Stomach smooth muscle (tissue), 2 donors: Measurements from ENCODE around the gene IGSF22.
A peak's percentile ranks its signal among the peaks of the same experiment; 100 is the strongest.

ENCODE experiments used
- H3K27ac ChIP-seq: one replicate; pipeline ENCODE4 v1.7.0; 2013; ENCODE audit warnings: mild to moderate bottlenecking, low read length, inconsistent platforms
- H3K27me3 ChIP-seq, 2 donors: one replicate each; pipeline ENCODE4 v1.7.0; 2013; ENCODE audit warnings: low read length in 2 of 2; ENCODE audit not compliant: insufficient read depth in 2 of 2, control insufficient read depth in 1 of 2
- H3K36me3 ChIP-seq, 2 donors: one replicate each; pipeline ENCODE4 v1.7.0; 2013; ENCODE audit warnings: low read length in 2 of 2; ENCODE audit not compliant: control insufficient read depth in 2 of 2, insufficient read depth in 2 of 2
- H3K4me1 ChIP-seq: one replicate; pipeline ENCODE4 v1.7.0; 2013; ENCODE audit warnings: low read length; ENCODE audit not compliant: control insufficient read depth, insufficient read depth
- H3K4me3 ChIP-seq, 2 donors: one replicate each; pipeline ENCODE4 v1.7.0; 2013; ENCODE audit warnings: low read length in 2 of 2
- H3K9ac ChIP-seq, 2 donors: one replicate each; pipeline ENCODE4 v1.7.0; 2013; ENCODE audit warnings: low read length in 2 of 2, mild to moderate bottlenecking in 1 of 2
- H3K9me3 ChIP-seq, 2 donors: one replicate each; pipeline ENCODE4 v1.7.0; 2013; ENCODE audit warnings: low read length in 2 of 2; ENCODE audit not compliant: control insufficient read depth in 2 of 2
- donor health status: healthy.
- donor health status: Pancreatic carcinoma.

The IGSF22 gene

GRCh38 chr11:18713646-18714442 is 12.1 kb downstream of the IGSF22 start:
- Histone ChIP-seq H3K36me3 (no peaks in the 10 kb centered on the region), H3K4me3 (no peak overlapping the region), H3K9ac (no peak overlapping the region), H3K4me1 (no peaks in the 10 kb centered on the region), H3K9me3 (no peaks in the 10 kb centered on the region), H3K27ac (no peak overlapping the region), H3K27me3 (no peaks in the 10 kb centered on the region)

- Histone ChIP-seq H3K4me3 (no peak overlapping the region), H3K9me3 (no peaks in the 10 kb centered on the region), H3K27me3 (no peaks in the 10 kb centered on the region), H3K27ac (no peak overlapping the region), H3K9ac (no peak overlapping the region), H3K4me1 (peaks cover 11% of the 10 kb centered on the region), H3K36me3 (no peaks in the 10 kb centered on the region)
Measured at GRCh38 chr11:18710545-18710944, 15.4 kb downstream of the IGSF22 start.

- Histone ChIP-seq H3K36me3 (no peaks in the 10 kb centered on the region), H3K4me3 (no peak overlapping the region)
Measured at GRCh38 chr11:18709414-18709813, 16.6 kb downstream of the IGSF22 start.

GRCh38 chr11:18707811-18708340 is 18.1 kb downstream of the IGSF22 start:
- Histone ChIP-seq H3K9ac (no peak overlapping the region), H3K4me1 (peaks cover 16% of the 10 kb centered on the region), H3K27ac (no peak overlapping the region), H3K36me3 (peaks cover 0 to 1% of the 10 kb centered on the region in 2 donors), H3K4me3 (no peak overlapping the region), H3K27me3 (no peaks in the 10 kb centered on the region), H3K9me3 (no peaks in the 10 kb centered on the region)

More at GRCh38 chr11:18709414-18709813, 16.6 kb downstream of the IGSF22 start:
- Histone ChIP-seq H3K27ac (no peak overlapping the region), H3K4me1 (peaks cover 16% of the 10 kb centered on the region), H3K9ac (no peak overlapping the region), H3K9me3 (no peaks in the 10 kb centered on the region), H3K27me3 (no peaks in the 10 kb centered on the region)

- no peaks in the 10 kb centered on the region for H3K27me3 ChIP-seq
- H3K4me3 ChIP-seq: peak overlapping the region; percentile 50 to 79
- peaks cover 5 to 7% of the 10 kb centered on the region in 2 donors for H3K36me3 ChIP-seq
- peaks cover 16% of the 10 kb centered on the region for H3K4me1 ChIP-seq
- H3K27ac ChIP-seq: peak overlapping the region; percentile 71
- no peaks in the 10 kb centered on the region for H3K9me3 ChIP-seq
- peak overlapping the region; percentile 71 to 73 for H3K9ac ChIP-seq
Measured at GRCh38 chr11:18706330-18707243, 19.4 kb downstream of the IGSF22 start.

- Histone ChIP-seq H3K9me3 (no peaks in the 10 kb centered on the region), H3K27me3 (no peaks in the 10 kb centered on the region), H3K27ac (no peak overlapping the region), H3K4me1 (peaks cover 16% of the 10 kb centered on the region), H3K9ac (peak overlapping the region; percentile 50 to 58), H3K36me3 (peaks cover 7 to 8% of the 10 kb centered on the region in 2 donors), H3K4me3 (peak overlapping the region; percentile 78 to 79)
Measured at GRCh38 chr11:18705651-18706281, 20.2 kb downstream of the IGSF22 start.

GRCh38 chr11:18704698-18705097 is 21.3 kb downstream of the IGSF22 start:
- Histone ChIP-seq H3K36me3 (peaks cover 7 to 8% of the 10 kb centered on the region in 2 donors), H3K27me3 (no peaks in the 10 kb centered on the region), H3K9ac (no peak overlapping the region), H3K27ac (no peak overlapping the region), H3K4me3 (no peak overlapping the region), H3K9me3 (no peaks in the 10 kb centered on the region), H3K4me1 (peaks cover 18% of the 10 kb centered on the region)

GRCh38 chr11:18704045-18704645 is 21.8 kb downstream of the IGSF22 start:
- Histone ChIP-seq H3K9me3 (no peaks in the 10 kb centered on the region), H3K27ac (no peak overlapping the region), H3K4me1 (peaks cover 23% of the 10 kb centered on the region), H3K36me3 (peaks cover 7 to 8% of the 10 kb centered on the region in 2 donors), H3K4me3 (no peak overlapping the region), H3K9ac (no peak overlapping the region), H3K27me3 (no peaks in the 10 kb centered on the region)

GRCh38 chr11:18703001-18703763 is 22.8 kb downstream of the IGSF22 start:
- no peak overlapping the region for H3K9ac ChIP-seq
- peaks cover 7 to 8% of the 10 kb centered on the region in 2 donors for H3K36me3 ChIP-seq
- H3K27me3 ChIP-seq: no peaks in the 10 kb centered on the region
- H3K27ac ChIP-seq: no peak overlapping the region
- H3K4me1 ChIP-seq: peaks cover 27% of the 10 kb centered on the region
- H3K9me3 ChIP-seq: no peaks in the 10 kb centered on the region
- H3K4me3 ChIP-seq: no peak overlapping the region
